Uterus (tissue), 2 donors: ENCODE data around the gene POLR3E.

Experiments
- CTCF ChIP-seq, 4 experiments: fragments of 200-600 bp in 2 of 4; fragments of 450-650 bp in 2 of 4; sonication (generic) in 2 of 4; IDR thresholded peaks; one replicate each; pipeline ENCODE4 v1.5.1; 2016 to 2019; ENCODE audit warnings: antibody characterized with exemption in 4 of 4, mild to moderate bottlenecking in 2 of 4, moderate library complexity in 1 of 4
- POLR2A ChIP-seq, 2 donors: fragments of 450-650 bp; IDR thresholded peaks; one replicate each; pipeline ENCODE4 v1.6.1; 2016; ENCODE audit warnings: antibody characterized with exemption in 2 of 2, mild to moderate bottlenecking in 1 of 2, moderate library complexity in 1 of 2

DNA sequence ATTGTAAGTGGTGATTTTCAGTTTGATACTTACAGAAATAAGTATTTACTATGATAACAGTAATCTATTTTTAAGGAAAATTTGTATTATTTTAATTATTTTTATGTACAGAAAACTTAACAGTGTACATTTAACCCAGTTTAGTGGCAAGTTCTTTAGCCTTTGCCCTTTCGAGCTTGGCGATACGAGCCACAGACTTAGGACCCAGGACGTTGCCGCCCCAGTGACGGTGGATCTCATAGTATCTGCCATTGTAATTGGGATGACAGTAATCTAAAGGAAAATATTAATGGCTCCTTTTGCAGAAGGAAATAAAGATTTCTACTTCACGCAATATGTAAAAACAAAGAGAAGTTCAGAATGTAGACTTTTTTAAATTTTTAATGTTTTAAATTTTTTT, 82.4 kb downstream of the POLR3E start:
- TF ChIP-seq CTCF (IDR thresholded peaks at IDR 0.05) = no peak
- TF ChIP-seq POLR2A (IDR thresholded peaks at IDR 0.05) = no peak
